Caco-2 (cell line): ENCODE measurements around the gene IQGAP1. TPM values are rescaled to one million over a fixed set of nuclear protein-coding genes. Genes with fewer than 3 reads are reported as not detected.
"Not testable (repeated sequence)": the region's sequence is repeated elsewhere in the genome, so short reads cannot be mapped to it uniquely, and the experiment has no call there.

ENCODE experiments used
- BruUV-seq: library from RNA; stranded (reverse); fragments of 400-500 nt; replicated peaks from 2 replicates; lab custom pipeline; 2021; lab: Mats Ljungman, UMichigan
- CTCF ChIA-PET: fragments of 300-600 bp; sonication (Branson Sonifier 250); formaldehyde crosslinking; loops from one replicate; lab custom pipeline; 2022; ENCODE audit warnings: antibody characterized with exemption; lab: Charles Lee
- POLR2A ChIA-PET: fragments of 300-600 bp; sonication (Branson Sonifier 250); formaldehyde crosslinking; loops from one replicate; lab custom pipeline; 2022; ENCODE audit warnings: antibody characterized with exemption; lab: Charles Lee
- DNase-seq, 2 experiments: peaks; one replicate each; pipeline versions ENCODE4 v3.0.0 to v3.0.0-alpha.2; 2020 to 2022
- H3K27me3 ChIP-seq: replicated peaks from 2 replicates; pipeline ENCODE4 v1.6.0; 2011; ENCODE audit warnings: low read length; ENCODE audit not compliant: control insufficient read depth, insufficient read depth
- H3K36me3 ChIP-seq: 2 replicates; pipeline ENCODE4 v1.5.1; 2011; ENCODE audit warnings: low read length; ENCODE audit not compliant: control insufficient read depth, insufficient read depth
- H3K4me1 ChIP-seq: fragments of 250-450 bp; sonication (Bioruptor Pico); 2 replicates; pipeline ENCODE4 v1.5.1; 2020; ENCODE audit warnings: mild to moderate bottlenecking
- H3K4me3 ChIP-seq: 2 replicates; pipeline ENCODE4 v1.5.1; 2011; ENCODE audit warnings: low read depth, mild to moderate bottlenecking, control low read depth, low read length
- H3K9me3 ChIP-seq: fragments of 250-450 bp; sonication (Bioruptor Pico); 2 replicates; pipeline ENCODE4 v1.5.1; 2020; ENCODE audit warnings: mild to moderate bottlenecking, moderate library complexity
- H3K27ac Mint-ChIP-seq: one replicate; pipeline ENCODE4 v1.8.0; 2022; ENCODE audit warnings: mixed read lengths; ENCODE audit not compliant: unreplicated experiment
- H3K27me3 Mint-ChIP-seq: one replicate; pipeline ENCODE4 v1.8.0; 2022; ENCODE audit warnings: mixed read lengths; ENCODE audit not compliant: insufficient read depth, unreplicated experiment
- H3K36me3 Mint-ChIP-seq: one replicate; pipeline ENCODE4 v1.8.0; 2022; ENCODE audit warnings: mild to moderate bottlenecking, mixed read lengths; ENCODE audit not compliant: insufficient read depth, unreplicated experiment
- H3K4me1 Mint-ChIP-seq: one replicate; pipeline ENCODE4 v1.8.0; 2022; ENCODE audit warnings: low read depth, mixed read lengths; ENCODE audit not compliant: unreplicated experiment
- H3K4me3 Mint-ChIP-seq: one replicate; pipeline ENCODE4 v1.8.0; 2022; ENCODE audit warnings: mild to moderate bottlenecking, moderate library complexity, mixed read lengths; ENCODE audit not compliant: unreplicated experiment
- H3K9me3 Mint-ChIP-seq: one replicate; pipeline ENCODE4 v1.8.0; 2022; ENCODE audit warnings: mixed read lengths; ENCODE audit not compliant: unreplicated experiment
- CTCF ChIP-seq, 2 experiments: fragments of 200-600 bp in 1 of 2; IDR thresholded peaks; 1 replicate in 1 of 2; 2 replicates in 1 of 2; pipeline versions ENCODE4 v1.5.1 to v1.8.0; 2011 to 2022; ENCODE audit warnings: antibody characterized with exemption in 1 of 2, control low read depth in 1 of 2, inconsistent platforms in 1 of 2, low read depth in 1 of 2, low read length in 1 of 2, mild to moderate bottlenecking in 1 of 2, moderate library complexity in 1 of 2; ENCODE audit not compliant: insufficient read depth in 1 of 2, severe bottlenecking in 1 of 2, unreplicated experiment in 1 of 2
- intact Hi-C: fragments of 100-400 bp; cut with micrococcal nuclease; formaldehyde crosslinking; loops from one replicate; pipeline ENCODE4 v1.10.0; 2022; ENCODE audit not compliant: unreplicated experiment
- total RNA-seq: library from RNA; stranded (reverse); gene quantifications from 2 replicates; pipeline ENCODE4 v1.2.3, GENCODE V29; 2022

IQGAP1 gene
- total RNA-seq, 1 experiment from 2014 or later, result 142 TPM

DNA sequence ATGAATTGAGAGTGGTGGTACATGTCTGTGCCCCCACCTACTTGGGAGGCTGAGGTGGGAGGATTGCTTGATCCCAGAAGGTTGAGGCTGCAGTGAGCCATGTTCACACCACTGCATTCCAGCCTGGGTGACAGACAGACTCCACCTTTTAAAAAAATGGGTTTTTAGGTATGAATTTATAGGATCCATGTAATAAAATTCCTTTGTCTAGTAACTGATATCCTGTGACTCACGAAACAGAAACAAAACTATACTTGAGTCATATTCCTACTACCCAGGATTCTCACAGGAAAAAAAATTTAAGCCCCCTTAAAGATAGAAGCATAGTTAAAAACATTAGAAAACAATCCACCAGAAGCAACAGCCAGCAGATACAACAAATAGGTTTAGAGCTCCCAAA lies 131.6 kb downstream of the IQGAP1 start:
- Histone ChIP-seq H3K9me3 (no peaks in the 10 kb centered on the region), H3K27me3 (no peaks in the 10 kb centered on the region), H3K4me1 (no peaks in the 10 kb centered on the region), H3K36me3 (no peaks in the 10 kb centered on the region), H3K4me3 (no peak overlapping the region)
- no peak for TF ChIP-seq CTCF (IDR thresholded peaks at IDR 0.05; ENCODE audit: insufficient read depth in 1 of 2, low read depth in 1 of 2, low read length in 1 of 2, severe bottlenecking in 1 of 2, unreplicated experiment in 1 of 2)
- Mint-ChIP-seq H3K9me3 (no peaks in the 10 kb centered on the region), H3K27ac (no peak overlapping the region), H3K36me3 (no peaks in the 10 kb centered on the region), H3K4me3 (no peak overlapping the region), H3K27me3 (no peaks in the 10 kb centered on the region), H3K4me1 (no peaks in the 10 kb centered on the region)
- DNase-seq, result no peak
- no TSS peak for BruUV-seq
- CTCF ChIA-PET, result interaction anchor here (0.6 kb wide), 1 partner anchor 23 kb away, joined by 3 read pairs; no protein-coding TSS in a partner anchor
- POLR2A ChIA-PET, result no interaction called here
- intact Hi-C loops, result loop anchor here (10.0 kb wide), 1 partner anchor 175 kb away; no protein-coding TSS in a partner anchor

- ChIA-PET CTCF (no interaction called here), POLR2A (no interaction called here)
- H3K9me3 ChIP-seq, result no peaks in the 10 kb centered on the region
- H3K4me3 ChIP-seq, result no peak overlapping the region
- BruUV-seq, result no TSS peak
- H3K27me3 ChIP-seq, result no peaks in the 10 kb centered on the region
- no peaks in the 10 kb centered on the region for H3K27me3 Mint-ChIP-seq
- no peaks in the 10 kb centered on the region for H3K9me3 Mint-ChIP-seq
- H3K27ac Mint-ChIP-seq, result no peak overlapping the region
- intact Hi-C loops, result loop anchor here (10.0 kb wide), 1 partner anchor 174 kb away; no protein-coding TSS in a partner anchor
- H3K4me1 Mint-ChIP-seq, result no peaks in the 10 kb centered on the region
- TF ChIP-seq CTCF (IDR thresholded peaks at IDR 0.05; ENCODE audit: insufficient read depth in 1 of 2, low read depth in 1 of 2, low read length in 1 of 2, severe bottlenecking in 1 of 2, unreplicated experiment in 1 of 2), result no peak
- H3K4me3 Mint-ChIP-seq, result no peak overlapping the region
- no peaks in the 10 kb centered on the region for H3K36me3 Mint-ChIP-seq
- no peak for DNase-seq
- H3K36me3 ChIP-seq, result no peaks in the 10 kb centered on the region
- no peaks in the 10 kb centered on the region for H3K4me1 ChIP-seq
Measured at GRCh38 chr15:90520365-90520764, 132.3 kb downstream of the IQGAP1 start.

- Histone ChIP-seq H3K4me3 (no peak overlapping the region), H3K36me3 (no peaks in the 10 kb centered on the region), H3K9me3 (no peaks in the 10 kb centered on the region), H3K27me3 (no peaks in the 10 kb centered on the region), H3K4me1 (no peaks in the 10 kb centered on the region)
- Mint-ChIP-seq H3K9me3 (no peaks in the 10 kb centered on the region), H3K27ac (no peak overlapping the region), H3K36me3 (no peaks in the 10 kb centered on the region), H3K27me3 (no peaks in the 10 kb centered on the region), H3K4me1 (no peaks in the 10 kb centered on the region), H3K4me3 (no peak overlapping the region)
- intact Hi-C loops, result loop anchor here (10.0 kb wide), 1 partner anchor 171 kb away; no protein-coding TSS in a partner anchor
- ChIA-PET CTCF (no interaction called here), POLR2A (no interaction called here)
- no peak for TF ChIP-seq CTCF (IDR thresholded peaks at IDR 0.05; ENCODE audit: insufficient read depth in 1 of 2, low read depth in 1 of 2, low read length in 1 of 2, severe bottlenecking in 1 of 2, unreplicated experiment in 1 of 2)
- DNase-seq, result no peak
- no TSS peak for BruUV-seq
Measured at GRCh38 chr15:90523373-90523772, 135.3 kb downstream of the IQGAP1 start.

DNA sequence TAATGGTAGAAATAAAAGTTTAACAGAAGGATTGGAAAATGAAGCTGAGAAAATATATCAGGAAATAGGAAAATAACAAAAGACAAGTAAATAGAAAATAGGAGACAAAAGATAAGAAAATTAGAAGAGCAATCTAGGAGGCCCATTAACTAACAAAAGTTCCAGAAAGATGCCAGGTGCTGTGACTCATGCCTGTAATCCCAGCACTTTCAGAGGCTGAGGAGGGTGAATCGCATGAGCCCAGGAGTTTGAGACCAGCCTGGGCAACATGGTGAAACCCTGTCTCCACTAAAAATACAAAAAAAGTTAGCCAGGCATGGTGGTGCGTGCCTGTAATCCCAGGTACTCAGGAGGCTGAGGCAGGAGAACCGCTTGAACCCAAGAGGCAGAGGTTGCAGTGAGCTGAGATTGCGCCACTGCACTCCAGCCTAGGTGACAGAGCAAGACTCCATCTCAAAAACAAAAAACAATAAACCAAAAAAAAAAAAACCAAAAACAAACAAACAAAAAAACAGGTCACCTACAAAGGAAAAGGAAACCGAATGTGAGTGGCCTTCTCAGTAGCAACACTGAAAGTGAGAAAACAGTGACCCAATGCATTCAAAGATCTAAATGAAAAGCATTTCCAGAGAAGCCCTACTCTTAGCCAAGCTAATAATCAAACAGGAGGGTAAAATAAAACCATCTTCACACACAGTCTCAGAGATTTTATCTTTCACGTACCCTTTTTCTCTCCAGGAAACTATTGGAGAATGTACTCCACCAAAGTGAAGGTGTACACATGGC lies 136.2 kb downstream of the IQGAP1 start:
- H3K4me1 ChIP-seq, H3K36me3 Mint-ChIP-seq, POLR2A ChIA-PET, H3K27ac Mint-ChIP-seq, H3K4me3 ChIP-seq, DNase-seq, H3K9me3 Mint-ChIP-seq, H3K4me3 Mint-ChIP-seq, H3K27me3 ChIP-seq, H3K36me3 ChIP-seq, H3K27me3 Mint-ChIP-seq, H3K4me1 Mint-ChIP-seq, BruUV-seq, H3K9me3 ChIP-seq: not testable (repeated sequence)
- intact Hi-C loops, result loop anchor here (10.0 kb wide), 1 partner anchor 171 kb away; no protein-coding TSS in a partner anchor
- CTCF ChIA-PET, result interaction anchor here (0.6 kb wide), 2 partner anchors 11 to 372 kb away, joined by 3 to 4 read pairs; no protein-coding TSS in a partner anchor
